B cell (primary cell): ENCODE measurements around the gene AGT. TPM values are rescaled to one million over a fixed set of nuclear protein-coding genes. Genes with fewer than 3 reads are reported as not detected.

ENCODE experiments used
- ATAC-seq: fragments of 200-7000 bp; cut with Tn5 transposase; one replicate; pipeline ENCODE4 v1.10.0; 2021; ENCODE audit warnings: low read depth, mild to moderate bottlenecking, moderate number of reproducible peaks, moderate library complexity
- CTCF ChIA-PET: fragments of 350-600 bp; sonication (Branson Sonifier 250); formaldehyde crosslinking; loops from one replicate; lab custom pipeline; 2021; ENCODE audit warnings: antibody characterized with exemption, inconsistent platforms; lab: Charles Lee
- POLR2A ChIA-PET: fragments of 350-600 bp; sonication (Branson Sonifier 250); formaldehyde crosslinking; loops from one replicate; lab custom pipeline; 2021; ENCODE audit warnings: antibody characterized with exemption; lab: Charles Lee
- DNase-seq: peaks from one replicate; pipeline ENCODE4 v3.0.0; 2013
- H2AFZ ChIP-seq: 2 replicates; pipeline ENCODE4 v1.6.1; 2012; ENCODE audit warnings: mild to moderate bottlenecking, low read depth, low read length; ENCODE audit not compliant: insufficient read depth, poor library complexity, severe bottlenecking
- H3K27ac ChIP-seq, 2 donors: 1 replicate in 1 of 2; 2 replicates in 1 of 2; pipeline ENCODE4 v1.5.1; 2012 to 2013; ENCODE audit warnings: low read length in 2 of 2, mild to moderate bottlenecking in 2 of 2, moderate library complexity in 1 of 2
- H3K27me3 ChIP-seq, 4 experiments: fragments of 200-600 bp in 1 of 4; sonication (generic) in 1 of 4; replicated peaks in 1 of 4; 1 replicate in 2 of 4; 2 replicates in 2 of 4; pipeline versions ENCODE4 v1.6.1 to v1.7.0; 2013 to 2016; ENCODE audit warnings: low read length in 3 of 4, mild to moderate bottlenecking in 2 of 4, mixed read lengths in 1 of 4, moderate library complexity in 1 of 4; ENCODE audit not compliant: insufficient read depth in 4 of 4, control insufficient read depth in 3 of 4; ENCODE audit errors: control extremely low read depth in 1 of 4
- H3K36me3 ChIP-seq, 2 experiments: replicated peaks in 1 of 2; 1 replicate in 1 of 2; 2 replicates in 1 of 2; pipeline versions ENCODE4 v1.6.1 to v1.7.1; 2013; ENCODE audit warnings: low read length in 1 of 2; ENCODE audit not compliant: insufficient read depth in 2 of 2, control insufficient read depth in 1 of 2; ENCODE audit errors: control extremely low read depth in 1 of 2, extremely low read depth in 1 of 2
- H3K4me1 ChIP-seq, 2 donors: fragments of 200-600 bp in 1 of 2; sonication (generic) in 1 of 2; 1 replicate in 1 of 2; 2 replicates in 1 of 2; pipeline versions ENCODE4 v1.5.1 to v1.6.1; 2013 to 2017; ENCODE audit warnings: low read length in 2 of 2; ENCODE audit not compliant: control insufficient read depth in 2 of 2, insufficient read depth in 2 of 2
- H3K4me2 ChIP-seq: replicated peaks from 2 replicates; pipeline ENCODE3; 2012; ENCODE audit warnings: mild to moderate bottlenecking, low read depth, low read length; ENCODE audit not compliant: poor library complexity, severe bottlenecking
- H3K4me3 ChIP-seq, 5 experiments: fragments of 200-600 bp in 1 of 5; sonication (generic) in 1 of 5; 1 replicate in 3 of 5; 2 replicates in 2 of 5; pipeline versions ENCODE4 v1.5.1 to v1.7.0; 2011 to 2016; ENCODE audit warnings: low read length in 4 of 5, mild to moderate bottlenecking in 4 of 5, low read depth in 2 of 5, control low read depth in 1 of 5, moderate library complexity in 1 of 5; ENCODE audit not compliant: insufficient read depth in 1 of 5; ENCODE audit errors: control extremely low read depth in 1 of 5, extremely low read depth in 1 of 5
- H3K79me2 ChIP-seq: fragments of 200-600 bp; sonication (generic); one replicate; pipeline ENCODE4 v1.6.0; 2016; ENCODE audit warnings: low read length; ENCODE audit not compliant: control insufficient read depth, insufficient read depth
- H3K9ac ChIP-seq: fragments of 200-600 bp; sonication (generic); 2 replicates; pipeline ENCODE4 v1.6.1; 2017; ENCODE audit warnings: mild to moderate bottlenecking, low read length, moderate library complexity
- H3K9me3 ChIP-seq, 3 donors: one replicate each; pipeline versions ENCODE4 v1.6.1 to v1.7.1; 2013; ENCODE audit warnings: low read length in 2 of 3; ENCODE audit not compliant: control insufficient read depth in 2 of 3, insufficient read depth in 1 of 3; ENCODE audit errors: control extremely low read depth in 1 of 3
- H4K20me1 ChIP-seq: 2 replicates; pipeline ENCODE4 v1.6.0; 2012; ENCODE audit warnings: mild to moderate bottlenecking, low read length; ENCODE audit not compliant: insufficient read depth, control insufficient read depth, poor library complexity, severe bottlenecking
- H3K27ac Mint-ChIP-seq: one replicate; pipeline ENCODE4 v1.8.0; 2021; ENCODE audit warnings: mixed read lengths
- H3K27me3 Mint-ChIP-seq: one replicate; pipeline ENCODE4 v1.8.0; 2021; ENCODE audit warnings: mixed read lengths
- H3K4me1 Mint-ChIP-seq: one replicate; pipeline ENCODE4 v1.8.0; 2021; ENCODE audit warnings: mixed read lengths
- H3K4me3 Mint-ChIP-seq: one replicate; pipeline ENCODE4 v1.8.0; 2021; ENCODE audit warnings: mixed read lengths
- H3K9me3 Mint-ChIP-seq: one replicate; pipeline ENCODE4 v1.8.0; 2022; ENCODE audit warnings: mixed read lengths; ENCODE audit not compliant: insufficient read depth
- EZH2 ChIP-seq: IDR thresholded peaks from 2 replicates; pipeline ENCODE4 v1.6.1; 2012; ENCODE audit warnings: borderline replicate concordance, low read depth, mild to moderate bottlenecking, moderate library complexity, low read length; ENCODE audit not compliant: insufficient read depth, poor library complexity, severe bottlenecking
- WGBS: methylation state at CpG from one replicate; pipeline ENCODE4 v1.1.5; 2013; ENCODE audit warnings: missing lambda C conversion rate; ENCODE audit not compliant: insufficient coverage; 5-methylcytosine and 5-hydroxymethylcytosine counted together
- intact Hi-C: fragments of 100-400 bp; cut with micrococcal nuclease; formaldehyde crosslinking; loops from one replicate; pipeline ENCODE4 v1.10.0; 2022
- polyA plus RNA-seq: library from polyadenylated mRNA; depleted of rRNA; stranded (reverse); fragments of >200 nt; gene quantifications from 2 replicates; pipeline ENCODE4 v1.2.3, GENCODE V29; 2012
- total RNA-seq, 2 donors: library from RNA; stranded (reverse); fragments of 120-200 nt in 1 of 2; gene quantifications; 1 replicate in 1 of 2; 2 replicates in 1 of 2; pipeline versions ENCODE4 v1.2.3 to v1.2.4, GENCODE V29; 2013 to 2022
- TF ChIP-seq, protein P1 (sequence below): fragments of 200-600 bp; IDR thresholded peaks from one replicate; pipeline ENCODE4 v1.8.0; 2022; ENCODE audit warnings: antibody characterized with exemption, mild to moderate bottlenecking

Gene AGT
- total and polyA plus RNA-seq, 2 donors (not counting 1 experiment from before 2014, with no cell fraction given): not detected

- Mint-ChIP-seq H3K27me3 (peaks cover 41% of the 10 kb centered on the region), H3K4me1 (no peaks in the 10 kb centered on the region), H3K27ac (no peak overlapping the region), H3K4me3 (no peak overlapping the region), H3K9me3 (no peaks in the 10 kb centered on the region)
- Histone ChIP-seq H4K20me1 (no peaks in the 10 kb centered on the region), H3K4me3 (no peak overlapping the region), H3K79me2 (no peaks in the 10 kb centered on the region), H3K9ac (no peak overlapping the region), H3K4me1 (no peaks in the 10 kb centered on the region), H3K9me3 (peaks cover 0 to 3% (median 0%) of the 10 kb centered on the region in 3 donors), H2AFZ (no peak overlapping the region), H3K4me2 (no peak overlapping the region), H3K36me3 (no peaks in the 10 kb centered on the region), H3K27ac (no peak overlapping the region), H3K27me3 (peaks cover 0 to 6% (median 0%) of the 10 kb centered on the region in 4 experiments)
- DNase-seq (no peak), ATAC-seq (no peak)
- ChIA-PET POLR2A (no interaction called here), CTCF (no interaction called here)
- TF ChIP-seq, protein P1, sequence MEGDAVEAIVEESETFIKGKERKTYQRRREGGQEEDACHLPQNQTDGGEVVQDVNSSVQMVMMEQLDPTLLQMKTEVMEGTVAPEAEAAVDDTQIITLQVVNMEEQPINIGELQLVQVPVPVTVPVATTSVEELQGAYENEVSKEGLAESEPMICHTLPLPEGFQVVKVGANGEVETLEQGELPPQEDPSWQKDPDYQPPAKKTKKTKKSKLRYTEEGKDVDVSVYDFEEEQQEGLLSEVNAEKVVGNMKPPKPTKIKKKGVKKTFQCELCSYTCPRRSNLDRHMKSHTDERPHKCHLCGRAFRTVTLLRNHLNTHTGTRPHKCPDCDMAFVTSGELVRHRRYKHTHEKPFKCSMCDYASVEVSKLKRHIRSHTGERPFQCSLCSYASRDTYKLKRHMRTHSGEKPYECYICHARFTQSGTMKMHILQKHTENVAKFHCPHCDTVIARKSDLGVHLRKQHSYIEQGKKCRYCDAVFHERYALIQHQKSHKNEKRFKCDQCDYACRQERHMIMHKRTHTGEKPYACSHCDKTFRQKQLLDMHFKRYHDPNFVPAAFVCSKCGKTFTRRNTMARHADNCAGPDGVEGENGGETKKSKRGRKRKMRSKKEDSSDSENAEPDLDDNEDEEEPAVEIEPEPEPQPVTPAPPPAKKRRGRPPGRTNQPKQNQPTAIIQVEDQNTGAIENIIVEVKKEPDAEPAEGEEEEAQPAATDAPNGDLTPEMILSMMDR: no peak
- TF ChIP-seq EZH2: no peak
- WGBS: 55% methylated on average over 2 of the region's 2 CpGs
- intact Hi-C loops: no loop called here
Observed at GRCh38 chr1:230735447-230735846, 21.5 kb upstream of the AGT start.

- H3K4me1 Mint-ChIP-seq: no peaks in the 10 kb centered on the region
- H3K9me3 Mint-ChIP-seq: peaks cover 2% of the 10 kb centered on the region
- H3K9me3 ChIP-seq: no peaks in the 10 kb centered on the region
- DNase-seq (no peak), ATAC-seq (no peak)
- no peak overlapping the region for H3K27ac Mint-ChIP-seq
- ChIA-PET POLR2A (no interaction called here), CTCF (no interaction called here)
- no peak overlapping the region for H3K4me3 ChIP-seq
- H3K9ac ChIP-seq: no peak overlapping the region
- no peak overlapping the region for H3K27ac ChIP-seq
- peaks cover 27% of the 10 kb centered on the region for H3K27me3 Mint-ChIP-seq
- no peaks in the 10 kb centered on the region for H4K20me1 ChIP-seq
- no peak for TF ChIP-seq EZH2
- TF ChIP-seq, protein P1: no peak
- WGBS: 72% methylated on average over 5 of the region's 5 CpGs
- intact Hi-C loops: no loop called here
- no peak overlapping the region for H3K4me3 Mint-ChIP-seq
- H3K79me2 ChIP-seq: no peaks in the 10 kb centered on the region
- H3K36me3 ChIP-seq: no peaks in the 10 kb centered on the region
- peaks cover 0 to 2% (median 1%) of the 10 kb centered on the region in 4 experiments for H3K27me3 ChIP-seq
- H2AFZ ChIP-seq: no peak overlapping the region
- no peak overlapping the region for H3K4me2 ChIP-seq
- H3K4me1 ChIP-seq: no peaks in the 10 kb centered on the region
Observed at GRCh38 chr1:230730977-230731376, 17.1 kb upstream of the AGT start.
